A549 (cell line): ENCODE measurements around the gene TRPC5OS. TPM values are rescaled to one million over a fixed set of nuclear protein-coding genes. Genes with fewer than 3 reads are reported as not detected.

ENCODE experiments used
- ATAC-seq, 2 experiments: fragments of 200-7000 bp in 1 of 2; fragments of >200 bp in 1 of 2; cut with Nextera tagmentation in 1 of 2; cut with Tn5 transposase in 1 of 2; 3 replicates each; pipeline versions ENCODE4 v1.8.0 to v1.9.1; 2018 to 2020; ENCODE audit warnings: mild to moderate bottlenecking in 1 of 2, moderate library complexity in 1 of 2
- CTCF ChIA-PET: fragments of 300-600 bp; sonication (Branson Sonifier 250); formaldehyde crosslinking; extraction: SDS; loops from one replicate; lab custom pipeline; 2021; ENCODE audit warnings: antibody characterized with exemption, inconsistent platforms; lab: Yijun Ruan, JAX
- POLR2A ChIA-PET: fragments of 350-600 bp; formaldehyde crosslinking; extraction: SDS; loops from one replicate; lab custom pipeline; 2021; ENCODE audit warnings: antibody characterized with exemption, inconsistent platforms; lab: Yijun Ruan, JAX
- DNase-seq, 2 experiments: peaks; one replicate each; pipeline versions ENCODE4 v3.0.0 to v3.0.0-alpha.2; 2011 to 2016; ENCODE audit warnings: low read depth in 1 of 2, low spot score in 1 of 2
- FAIRE-seq: peaks from 2 replicates; lab custom pipeline; 2011; peaks lifted over from hg19 to GRCh38; lab: Jason Lieb, UNC
- H3K27ac ChIP-seq, 2 experiments: fragments of >200 bp; sonication (Bioruptor Twin); formaldehyde crosslinking; 3 replicates each; pipeline ENCODE4 v1.5.1; 2016 to 2017
- H3K4me1 ChIP-seq: fragments of >200 bp; sonication (Bioruptor Twin); formaldehyde crosslinking; 3 replicates; pipeline ENCODE4 v1.6.1; 2016
- H3K4me2 ChIP-seq: fragments of >200 bp; sonication (Bioruptor Twin); formaldehyde crosslinking; 3 replicates; pipeline ENCODE4 v1.6.1; 2016
- H3K4me3 ChIP-seq: fragments of >200 bp; sonication (Bioruptor Twin); formaldehyde crosslinking; 3 replicates; pipeline ENCODE4 v1.5.1; 2016
- H3K9me3 ChIP-seq: fragments of >200 bp; sonication (Bioruptor Twin); formaldehyde crosslinking; 3 replicates; pipeline ENCODE4 v1.6.1; 2016
- EHMT2 ChIP-seq: fragments of 200-600 bp; sonication (generic); IDR thresholded peaks from 2 replicates; pipeline ENCODE4 v1.6.1; 2016; ENCODE audit warnings: antibody characterized with exemption, low read depth, mild to moderate bottlenecking, moderate library complexity
- FOSB ChIP-seq: fragments of 250-450 bp; sonication (Bioruptor Pico); IDR thresholded peaks from 2 replicates; pipeline ENCODE4 v1.5.0; 2020; ENCODE audit warnings: mild to moderate bottlenecking, moderate library complexity
- HDAC2 ChIP-seq: fragments of 200-600 bp; sonication (generic); IDR thresholded peaks from 2 replicates; pipeline ENCODE4 v1.6.1; 2016
- HOXA7 ChIP-seq: fragments of 250-450 bp; sonication (Bioruptor Pico); IDR thresholded peaks from 2 replicates; pipeline ENCODE4 v1.5.0; 2020; ENCODE audit warnings: mild to moderate bottlenecking, moderate library complexity
- HOXB13 ChIP-seq: fragments of 250-450 bp; sonication (Bioruptor Pico); IDR thresholded peaks from 2 replicates; pipeline ENCODE4 v1.5.0; 2020; ENCODE audit warnings: low read depth, mild to moderate bottlenecking, moderate library complexity
- JUNB ChIP-seq: fragments of >200 bp; sonication (Bioruptor Twin); formaldehyde crosslinking; IDR thresholded peaks from 2 replicates; pipeline ENCODE4 v1.6.1; 2016
- KDM1A ChIP-seq: fragments of 200-600 bp; sonication (generic); IDR thresholded peaks from 2 replicates; pipeline ENCODE4 v1.6.1; 2016; ENCODE audit warnings: low read depth, mild to moderate bottlenecking
- KDM5A ChIP-seq: fragments of 200-600 bp; sonication (generic); IDR thresholded peaks from 2 replicates; pipeline ENCODE4 v1.6.1; 2016; ENCODE audit warnings: antibody characterized with exemption, mild to moderate bottlenecking
- MAFK ChIP-seq: fragments of 450-650 bp; IDR thresholded peaks from 2 replicates; pipeline ENCODE4 v1.6.1; 2014; ENCODE audit not compliant: partially characterized antibody
- MYC ChIP-seq: IDR thresholded peaks from 2 replicates; pipeline ENCODE4 v1.6.1; 2012; ENCODE audit warnings: mild to moderate bottlenecking, inconsistent platforms, low read length, improper control_type of control experiment, borderline replicate concordance
- NFE2L2 ChIP-seq: fragments of 150-350 bp; conservative IDR thresholded peaks from 2 replicates; pipeline ENCODE4 v1.6.1; 2014; ENCODE audit warnings: low read length
- PHF8 ChIP-seq: fragments of 200-600 bp; sonication (generic); IDR thresholded peaks from 2 replicates; pipeline ENCODE4 v1.6.1; 2016; ENCODE audit warnings: low read depth, mild to moderate bottlenecking, antibody characterized with exemption, moderate library complexity, borderline replicate concordance
- RAD21 ChIP-seq, 2 experiments: fragments of >200 bp in 1 of 2; sonication (Bioruptor Twin) in 1 of 2; formaldehyde crosslinking in 1 of 2; IDR thresholded peaks in 1 of 2; conservative IDR thresholded peaks in 1 of 2; 2 replicates in 1 of 2; 3 replicates in 1 of 2; pipeline ENCODE4 v1.6.1; 2012 to 2018; ENCODE audit warnings: inconsistent platforms in 1 of 2
- RARB ChIP-seq: fragments of 250-450 bp; sonication (Bioruptor Pico); IDR thresholded peaks from 2 replicates; pipeline ENCODE4 v1.8.0; 2021; ENCODE audit warnings: mild to moderate bottlenecking, moderate library complexity
- RNF2 ChIP-seq: fragments of 200-600 bp; sonication (generic); IDR thresholded peaks from 2 replicates; pipeline ENCODE4 v1.6.1; 2016; ENCODE audit warnings: low read depth, mild to moderate bottlenecking, antibody characterized with exemption, moderate library complexity, borderline replicate concordance
- SMC3 ChIP-seq: fragments of >200 bp; sonication (Bioruptor Twin); formaldehyde crosslinking; IDR thresholded peaks from 3 replicates; pipeline ENCODE4 v1.6.1; 2018; ENCODE audit warnings: inconsistent platforms
- TFCP2L1 ChIP-seq: fragments of 250-450 bp; sonication (Bioruptor Pico); IDR thresholded peaks from 2 replicates; pipeline ENCODE4 v1.5.0; 2021; ENCODE audit warnings: mild to moderate bottlenecking
- ZC3H11A ChIP-seq: fragments of 450-650 bp; IDR thresholded peaks from 2 replicates; pipeline ENCODE4 v1.6.1; 2014; ENCODE audit warnings: antibody characterized with exemption, mild to moderate bottlenecking
- ZFP36 ChIP-seq: fragments of 450-650 bp; IDR thresholded peaks from 2 replicates; pipeline ENCODE4 v1.6.1; 2014; ENCODE audit warnings: borderline replicate concordance; ENCODE audit not compliant: partially characterized antibody
- ZNF302 ChIP-seq: fragments of 250-450 bp; sonication (Bioruptor Pico); IDR thresholded peaks from 2 replicates; pipeline ENCODE4 v1.9.0; 2021; ENCODE audit warnings: inconsistent platforms, mild to moderate bottlenecking, moderate library complexity
- WGBS: methylation state at CpG from one replicate; pipeline ENCODE4 v1.1.6; 2017; ENCODE audit errors: missing lambda C conversion rate; 5-methylcytosine and 5-hydroxymethylcytosine counted together
- polyA plus RNA-seq, 4 experiments: library from polyadenylated mRNA; depleted of rRNA in 3 of 4; stranded (reverse); fragments of >200 nt; fragmentation: RNase III in 1 of 4; extraction: RNeasy Plus Mini Kit Qiagen cat#74134 plus additional on column Dnase treatment in 1 of 4; gene quantifications; 2 replicates in 3 of 4; 3 replicates in 1 of 4; pipeline ENCODE4 v1.2.3, GENCODE V29; 2011 to 2017
- TF ChIP-seq, protein P1 (sequence below): fragments of >200 bp; sonication (Bioruptor Twin); formaldehyde crosslinking; IDR thresholded peaks from 2 replicates; pipeline ENCODE4 v1.6.1; 2016
- TF ChIP-seq, protein P2 (sequence below): fragments of 250-450 bp; sonication (Bioruptor Pico); IDR thresholded peaks from 2 replicates; pipeline ENCODE4 v1.5.0; 2020; ENCODE audit warnings: low read depth, mild to moderate bottlenecking, moderate library complexity
- TF ChIP-seq, protein P3 (sequence below): fragments of 450-650 bp; IDR thresholded peaks from 2 replicates; pipeline ENCODE4 v1.6.1; 2014; ENCODE audit warnings: antibody characterized with exemption
- TF ChIP-seq, protein P4 (sequence below): IDR thresholded peaks from 2 replicates; pipeline ENCODE4 v1.6.1; 2012; ENCODE audit warnings: low read depth, borderline replicate concordance
- TF ChIP-seq, protein P5 (sequence below): fragments of >200 bp; sonication (Bioruptor Twin); formaldehyde crosslinking; IDR thresholded peaks from 3 replicates; pipeline ENCODE4 v1.6.1; 2016

Gene TRPC5OS
- polyA plus RNA-seq, 2 of the 4 experiments (the other 2 are of a cell fraction), result not detected

DNA sequence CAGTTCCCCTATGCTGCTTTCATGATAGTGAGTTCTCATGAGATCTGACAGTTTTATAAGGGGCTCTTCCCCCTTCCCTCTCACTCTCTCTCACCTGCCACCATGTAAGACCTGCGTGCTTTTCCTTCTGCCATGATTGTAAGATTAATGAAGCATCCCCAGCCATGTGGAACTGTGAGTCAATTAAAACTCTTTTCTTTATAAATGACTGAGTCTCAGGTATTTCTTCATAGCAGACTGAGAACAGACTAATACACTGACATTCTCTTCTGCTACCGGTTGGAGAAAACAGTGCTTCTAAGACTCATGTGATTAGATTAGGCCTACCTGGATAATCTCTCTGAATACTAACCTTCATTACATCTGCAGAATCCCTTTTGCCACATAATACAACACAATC is 45.4 kb upstream of the TRPC5OS start:
- TF ChIP-seq NFE2L2 (no peak), KDM5A (no peak), HOXA7 (no peak), ZC3H11A (no peak), PHF8 (no peak)
- TF ChIP-seq, protein P1, sequence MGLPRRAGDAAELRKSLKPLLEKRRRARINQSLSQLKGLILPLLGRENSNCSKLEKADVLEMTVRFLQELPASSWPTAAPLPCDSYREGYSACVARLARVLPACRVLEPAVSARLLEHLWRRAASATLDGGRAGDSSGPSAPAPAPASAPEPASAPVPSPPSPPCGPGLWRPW, result no peak
- DNase-seq, result no peak
- CTCF ChIA-PET, result no interaction called here
- Histone ChIP-seq H3K27ac (no peak overlapping the region), H3K9me3 (no peaks in the 10 kb centered on the region), H3K4me1 (no peaks in the 10 kb centered on the region), H3K4me3 (no peak overlapping the region), H3K4me2 (no peak overlapping the region)
- WGBS, result 25% methylated on average over 2 of the region's 2 CpGs
- POLR2A ChIA-PET, result no interaction called here
- FAIRE-seq, result no peak
- no peak for ATAC-seq

DNA sequence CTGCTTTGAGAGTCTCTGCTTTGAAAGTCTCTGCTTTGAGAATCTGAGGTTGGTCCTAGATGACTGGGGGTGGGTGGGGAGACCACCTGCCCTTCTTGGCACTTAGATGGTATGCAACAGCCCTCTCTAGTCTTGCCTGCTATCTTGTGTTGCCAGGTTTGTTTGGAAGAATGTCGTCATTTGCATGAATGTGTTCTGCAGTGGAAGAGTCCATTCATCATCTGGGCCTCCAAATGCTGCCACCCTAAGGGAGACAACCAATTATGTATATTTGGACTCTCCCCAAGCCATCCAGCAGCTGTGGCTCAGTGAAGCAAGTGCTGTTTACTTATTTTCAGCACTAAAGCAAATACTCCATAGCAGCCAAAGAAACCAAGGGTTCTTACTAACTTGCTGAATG is 44.6 kb upstream of the TRPC5OS start:
- Histone ChIP-seq H3K4me2 (no peak overlapping the region), H3K27ac (no peak overlapping the region), H3K4me3 (no peak overlapping the region), H3K9me3 (no peaks in the 10 kb centered on the region), H3K4me1 (no peaks in the 10 kb centered on the region)
- 0% methylated on average over 1 of the region's 1 CpG for WGBS
- ChIA-PET CTCF (no interaction called here), POLR2A (no interaction called here)
- TF ChIP-seq, protein P2, sequence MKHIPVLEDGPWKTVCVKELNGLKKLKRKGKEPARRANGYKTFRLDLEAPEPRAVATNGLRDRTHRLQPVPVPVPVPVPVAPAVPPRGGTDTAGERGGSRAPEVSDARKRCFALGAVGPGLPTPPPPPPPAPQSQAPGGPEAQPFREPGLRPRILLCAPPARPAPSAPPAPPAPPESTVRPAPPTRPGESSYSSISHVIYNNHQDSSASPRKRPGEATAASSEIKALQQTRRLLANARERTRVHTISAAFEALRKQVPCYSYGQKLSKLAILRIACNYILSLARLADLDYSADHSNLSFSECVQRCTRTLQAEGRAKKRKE (CRISPR knock-in tag), result no peak
- TF ChIP-seq ZC3H11A (no peak), JUNB (no peak), MYC (no peak), SMC3 (no peak), FOSB (CRISPR knock-in tag) (no peak), RAD21 (conservative IDR thresholded peaks at IDR 0.05 in 1 of 2, IDR thresholded peaks at IDR 0.05 in 1 of 2) (no peak), MAFK (no peak), RARB (CRISPR knock-in tag) (no peak)
- TF ChIP-seq, protein P3, sequence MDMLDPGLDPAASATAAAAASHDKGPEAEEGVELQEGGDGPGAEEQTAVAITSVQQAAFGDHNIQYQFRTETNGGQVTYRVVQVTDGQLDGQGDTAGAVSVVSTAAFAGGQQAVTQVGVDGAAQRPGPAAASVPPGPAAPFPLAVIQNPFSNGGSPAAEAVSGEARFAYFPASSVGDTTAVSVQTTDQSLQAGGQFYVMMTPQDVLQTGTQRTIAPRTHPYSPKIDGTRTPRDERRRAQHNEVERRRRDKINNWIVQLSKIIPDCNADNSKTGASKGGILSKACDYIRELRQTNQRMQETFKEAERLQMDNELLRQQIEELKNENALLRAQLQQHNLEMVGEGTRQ, result no peak
- no peak for DNase-seq
- no peak for ATAC-seq
- FAIRE-seq, result no peak

DNA sequence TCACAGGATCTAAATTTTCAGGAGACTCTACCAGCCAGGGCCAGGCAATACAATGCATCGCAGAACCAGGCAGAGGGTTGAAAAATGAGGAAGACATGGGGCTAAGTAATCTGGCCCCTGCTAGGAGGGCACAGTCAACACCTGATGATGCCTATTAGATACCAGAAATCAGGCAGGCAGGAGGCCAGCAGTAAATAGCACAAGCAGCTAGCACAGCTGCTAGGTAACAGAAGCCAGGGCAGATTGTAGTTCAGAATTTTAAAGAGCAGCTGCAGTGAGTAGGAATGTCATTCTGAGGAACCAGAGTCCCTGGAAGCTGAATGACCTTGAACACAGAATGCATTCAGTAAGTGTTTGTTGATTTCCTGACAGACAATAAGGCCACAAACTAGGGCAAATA is 38.8 kb upstream of the TRPC5OS start:
- no peak overlapping the region for H3K4me2 ChIP-seq
- no peaks in the 10 kb centered on the region for H3K4me1 ChIP-seq
- no peak for TF ChIP-seq HOXB13 (CRISPR knock-in tag)
- TF ChIP-seq RNF2, result no peak
- no peak for TF ChIP-seq ZFP36
- no peak for TF ChIP-seq KDM5A
- TF ChIP-seq HDAC2, result no peak
- TF ChIP-seq, protein P4, sequence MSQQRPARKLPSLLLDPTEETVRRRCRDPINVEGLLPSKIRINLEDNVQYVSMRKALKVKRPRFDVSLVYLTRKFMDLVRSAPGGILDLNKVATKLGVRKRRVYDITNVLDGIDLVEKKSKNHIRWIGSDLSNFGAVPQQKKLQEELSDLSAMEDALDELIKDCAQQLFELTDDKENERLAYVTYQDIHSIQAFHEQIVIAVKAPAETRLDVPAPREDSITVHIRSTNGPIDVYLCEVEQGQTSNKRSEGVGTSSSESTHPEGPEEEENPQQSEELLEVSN, result no peak
- TF ChIP-seq, protein P5, sequence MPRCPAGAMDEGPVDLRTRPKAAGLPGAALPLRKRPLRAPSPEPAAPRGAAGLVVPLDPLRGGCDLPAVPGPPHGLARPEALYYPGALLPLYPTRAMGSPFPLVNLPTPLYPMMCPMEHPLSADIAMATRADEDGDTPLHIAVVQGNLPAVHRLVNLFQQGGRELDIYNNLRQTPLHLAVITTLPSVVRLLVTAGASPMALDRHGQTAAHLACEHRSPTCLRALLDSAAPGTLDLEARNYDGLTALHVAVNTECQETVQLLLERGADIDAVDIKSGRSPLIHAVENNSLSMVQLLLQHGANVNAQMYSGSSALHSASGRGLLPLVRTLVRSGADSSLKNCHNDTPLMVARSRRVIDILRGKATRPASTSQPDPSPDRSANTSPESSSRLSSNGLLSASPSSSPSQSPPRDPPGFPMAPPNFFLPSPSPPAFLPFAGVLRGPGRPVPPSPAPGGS, result no peak
- no peak for TF ChIP-seq KDM1A
- TF ChIP-seq HOXA7, result no peak
- no peak for TF ChIP-seq ZC3H11A
- TF ChIP-seq TFCP2L1 (CRISPR knock-in tag), result no peak
- TF ChIP-seq, protein P2 (CRISPR knock-in tag), result no peak
- TF ChIP-seq EHMT2, result no peak
- no peak for TF ChIP-seq ZNF302 (CRISPR knock-in tag)
- FAIRE-seq (no peak), DNase-seq (no peak), ATAC-seq (no peak)
- 0% methylated on average over 1 of the region's 1 CpG for WGBS
- H3K27ac ChIP-seq, result no peak overlapping the region
- ChIA-PET POLR2A (no interaction called here), CTCF (no interaction called here)
- no peak overlapping the region for H3K4me3 ChIP-seq
- no peaks in the 10 kb centered on the region for H3K9me3 ChIP-seq
